Measurements from ENCODE around the gene PPP1R3C. TPM values are rescaled to one million over a fixed set of nuclear protein-coding genes. Genes with fewer than 3 reads are reported as not detected.

PPP1R3C gene
- total and polyA plus RNA-seq, 2 of the 4 experiments (the other 2 are of a cell fraction) = 17.4 to 62.9 TPM

DNA sequence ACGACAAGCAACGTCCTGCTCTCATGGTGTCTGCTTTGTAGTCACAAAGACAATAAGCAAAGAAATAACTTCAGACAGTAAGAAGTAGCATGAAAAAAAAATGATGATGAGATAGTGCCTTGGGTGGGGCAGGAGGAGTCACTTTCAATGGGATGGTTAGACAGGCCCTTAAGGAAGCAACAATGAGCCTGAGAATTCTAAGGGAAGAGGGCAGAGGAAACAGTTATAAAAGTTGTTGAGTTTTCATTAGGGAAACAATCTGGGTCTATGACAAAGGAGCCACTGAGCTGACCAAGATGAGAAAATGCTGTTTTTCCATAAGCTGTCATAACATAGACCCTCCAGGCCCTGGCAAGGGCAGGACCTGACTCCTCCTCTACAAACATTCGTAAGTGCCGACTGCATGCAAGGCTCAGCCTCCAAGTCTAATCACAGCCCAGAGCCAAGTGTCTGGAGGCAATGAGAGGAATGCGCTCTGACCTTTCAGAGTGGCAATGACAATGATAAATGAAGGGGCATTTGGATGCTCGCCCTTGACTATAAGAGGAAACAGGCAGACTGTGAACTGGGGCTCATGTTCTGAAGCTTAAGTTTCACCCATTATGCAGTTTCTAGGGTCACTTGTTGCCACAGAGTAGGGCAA is 43.7 kb downstream of the PPP1R3C start:
- DNase-seq = peak; percentile 46
- Histone ChIP-seq H4K8ac (ENCODE audit: low read depth in 2 of 2, low read length in 2 of 2) (peak overlapping the region; percentile 65 to 71), H3K9me1 (ENCODE audit: insufficient read depth, low read length) (peaks cover 28% of the 10 kb centered on the region), H2BK20ac (ENCODE audit: low read depth, low read length) (peak overlapping the region; percentile 89), H4K91ac (ENCODE audit: insufficient read depth, low read depth, low read length) (peak overlapping the region; percentile 89), H3K79me1 (ENCODE audit: low read depth in 1 of 2, low read length in 2 of 2) (no peaks in the 10 kb centered on the region), H2BK5ac (ENCODE audit: low read depth, low read length, poor library complexity, severe bottlenecking) (peak overlapping the region; percentile 94), H3K27me3 (ENCODE audit: control insufficient read depth, insufficient read depth, low read length) (peaks cover 2% of the 10 kb centered on the region; the same call in 1 of the 2 replicates), H3K9me3 (ENCODE audit: control insufficient read depth, insufficient read depth, low read length) (no peaks in the 10 kb centered on the region), H4K5ac (ENCODE audit: low read depth, low read length) (peak overlapping the region; percentile 53), H3K27ac (ENCODE audit: insufficient read depth, low read length) (peak overlapping the region; percentile 92), H4K20me1 (ENCODE audit: insufficient read depth, low read length) (peaks cover 3% of the 10 kb centered on the region; the same call in 1 of the 2 replicates), H3K14ac (replicated peaks; ENCODE audit: low read depth, low read length) (peak overlapping the region; percentile 85), H3K18ac (ENCODE audit: low read depth, low read length) (peak overlapping the region; percentile 75), H3K4me3 (ENCODE audit: insufficient read depth, low read depth, low read length) (no peak overlapping the region), H3K4ac (ENCODE audit: low read depth, low read length) (peak overlapping the region; percentile 89), H2BK15ac (ENCODE audit: low read depth, low read length) (peak overlapping the region; percentile 86; the same call in 2 of the 3 replicates), H3K56ac (ENCODE audit: extremely low read depth, insufficient read depth, low read length) (peak overlapping the region; percentile 56; the same call in 1 of the 2 replicates), H3K36me3 (ENCODE audit: control insufficient read depth, insufficient read depth, low read length) (no peaks in the 10 kb centered on the region), H3K4me1 (ENCODE audit: control insufficient read depth, insufficient read depth, low read length) (peaks cover 37% of the 10 kb centered on the region), H2AK5ac (ENCODE audit: low read depth, low read length) (peak overlapping the region; percentile 35), H3K4me2 (ENCODE audit: low read depth, low read length) (peak overlapping the region; percentile 9; the same call in 1 of the 2 replicates), H2AFZ (replicated peaks; ENCODE audit: low read length, poor library complexity) (peak overlapping the region; percentile 71), H2AK9ac (replicated peaks; ENCODE audit: low read depth, low read length, poor library complexity) (peak overlapping the region; percentile 55), H2BK120ac (ENCODE audit: low read depth, low read length) (peak overlapping the region; percentile 97), H3K9ac (ENCODE audit: low read depth, low read length) (0 out of 2 replicates have a peak overlapping the region, but pooled peaks have one; percentile 8), H3K23ac (ENCODE audit: low read depth, low read length) (peak overlapping the region; percentile 51)
- ChIA-PET CTCF (interaction anchor here (1.1 to 1.4 kb wide), 2 partner anchors 38 to 47 kb away, joined by 4 read pairs; no protein-coding TSS in a partner anchor), POLR2A (ENCODE audit: unreplicated experiment) (interaction anchor here (0.6 kb wide), 1 partner anchor 296 kb away, joined by 3 read pairs; no protein-coding TSS in a partner anchor)
- ATAC-seq (ENCODE audit: low read depth) = peak; percentile 50
- intact Hi-C loops (cut with micrococcal nuclease) = no loop called here
- TF ChIP-seq POLR2A (IDR thresholded peaks at IDR 0.05; ENCODE audit: low read depth, low read length) = no peak
- TF ChIP-seq CHD1 (IDR thresholded peaks at IDR 0.05; ENCODE audit: low read depth, low read length) = no peak
- no peak for TF ChIP-seq BHLHE40 (IDR thresholded peaks at IDR 0.05; ENCODE audit: low read depth, low read length)
- no peak for TF ChIP-seq FOS (IDR thresholded peaks at IDR 0.05; ENCODE audit: low read depth, low read length)
- TF ChIP-seq CEBPB (IDR thresholded peaks at IDR 0.05; ENCODE audit: low read depth, low read length) = no peak
- TF ChIP-seq SMC3 (IDR thresholded peaks at IDR 0.05; ENCODE audit: low read depth, low read length) = no peak
- TF ChIP-seq, protein P1, sequence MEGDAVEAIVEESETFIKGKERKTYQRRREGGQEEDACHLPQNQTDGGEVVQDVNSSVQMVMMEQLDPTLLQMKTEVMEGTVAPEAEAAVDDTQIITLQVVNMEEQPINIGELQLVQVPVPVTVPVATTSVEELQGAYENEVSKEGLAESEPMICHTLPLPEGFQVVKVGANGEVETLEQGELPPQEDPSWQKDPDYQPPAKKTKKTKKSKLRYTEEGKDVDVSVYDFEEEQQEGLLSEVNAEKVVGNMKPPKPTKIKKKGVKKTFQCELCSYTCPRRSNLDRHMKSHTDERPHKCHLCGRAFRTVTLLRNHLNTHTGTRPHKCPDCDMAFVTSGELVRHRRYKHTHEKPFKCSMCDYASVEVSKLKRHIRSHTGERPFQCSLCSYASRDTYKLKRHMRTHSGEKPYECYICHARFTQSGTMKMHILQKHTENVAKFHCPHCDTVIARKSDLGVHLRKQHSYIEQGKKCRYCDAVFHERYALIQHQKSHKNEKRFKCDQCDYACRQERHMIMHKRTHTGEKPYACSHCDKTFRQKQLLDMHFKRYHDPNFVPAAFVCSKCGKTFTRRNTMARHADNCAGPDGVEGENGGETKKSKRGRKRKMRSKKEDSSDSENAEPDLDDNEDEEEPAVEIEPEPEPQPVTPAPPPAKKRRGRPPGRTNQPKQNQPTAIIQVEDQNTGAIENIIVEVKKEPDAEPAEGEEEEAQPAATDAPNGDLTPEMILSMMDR (conservative IDR thresholded peaks at IDR 0.05; ENCODE audit: low read depth, low read length) = no peak
- no peak for TF ChIP-seq ELK1 (IDR thresholded peaks at IDR 0.05; ENCODE audit: borderline replicate concordance, low read depth, low read length)
- TF ChIP-seq NFE2L2 (IDR thresholded peaks at IDR 0.05; ENCODE audit: low read depth, low read length) = no peak
- no peak for TF ChIP-seq RFX5 (IDR thresholded peaks at IDR 0.05; ENCODE audit: low read depth, low read length)
- TF ChIP-seq MXI1 (IDR thresholded peaks at IDR 0.05; ENCODE audit: borderline replicate concordance, low read depth, low read length) = no peak
- TF ChIP-seq RAD21 (IDR thresholded peaks at IDR 0.05; ENCODE audit: low read length) = no peak
- dilution Hi-C loops (cut with HindIII; ENCODE audit: low sequenced_read_pairs, unreplicated experiment) = no loop called here
- WGBS, 2 experiments (ENCODE audit: extremely low coverage in 2 of 2, insufficient read length in 1 of 2) = no CpG with 5 or more reads among the region's 6 CpGs
- in situ Hi-C loops (cut with MboI; ENCODE audit: low sequenced_read_pairs) = no loop called here
- no TSS peak for BruUV-seq (replicated peaks)
